GM19455 (cell line): ENCODE results near the gene IL17F.

Experiments used
- ATAC-seq: cut with Tn5 transposase; IDR thresholded peaks from one replicate; pipeline ENCODE4 v1.9.1; 2021; ENCODE audit not compliant: unreplicated experiment

IL17F gene

GRCh38 chr6:52195886-52196285, 48.4 kb downstream of the IL17F start:
- no peak for ATAC-seq

GRCh38 chr6:52191824-52192223, 52.5 kb downstream of the IL17F start:
- no peak for ATAC-seq

GRCh38 chr6:52190409-52190808, 53.9 kb downstream of the IL17F start:
- no peak for ATAC-seq

GRCh38 chr6:52189974-52190373, 54.3 kb downstream of the IL17F start:
- ATAC-seq: no peak

GRCh38 chr6:52187098-52187497, 57.2 kb downstream of the IL17F start:
- ATAC-seq: no peak
